GM12878 (cell line): ENCODE measurements around the gene LRR1. TPM values are rescaled to one million over a fixed set of nuclear protein-coding genes. Genes with fewer than 3 reads are reported as not detected.

Experiments used
- CHD2 ChIP-seq: IDR thresholded peaks from 2 replicates; pipeline ENCODE4 v1.6.1; 2011; ENCODE audit warnings: low read depth, low read length, improper control_type of control experiment, borderline replicate concordance
- EP300 ChIP-seq, 2 experiments: fragments of 150-350 bp in 1 of 2; IDR thresholded peaks; 2 replicates each; pipeline ENCODE4 v1.6.1; 2011 to 2012; ENCODE audit warnings: low read depth in 2 of 2, low read length in 2 of 2, borderline replicate concordance in 1 of 2, improper control_type of control experiment in 1 of 2, inconsistent platforms in 1 of 2; ENCODE audit not compliant: control insufficient read depth in 1 of 2
- HCFC1 ChIP-seq: fragments of 150-350 bp; IDR thresholded peaks from 2 replicates; pipeline ENCODE4 v1.6.1; 2014; ENCODE audit warnings: low read length
- NR2C1 ChIP-seq: fragments of 450-650 bp; IDR thresholded peaks from 2 replicates; pipeline ENCODE4 v1.6.1; 2017; ENCODE audit warnings: antibody characterized with exemption, mild to moderate bottlenecking, moderate library complexity
- RBBP5 ChIP-seq: fragments of 200-600 bp; sonication (generic); conservative IDR thresholded peaks from 2 replicates; pipeline ENCODE4 v1.6.1; 2016
- SMAD1 ChIP-seq: fragments of 450-650 bp; IDR thresholded peaks from 2 replicates; pipeline ENCODE4 v1.6.1; 2018; ENCODE audit warnings: mild to moderate bottlenecking, low read depth; ENCODE audit not compliant: partially characterized antibody
- SMAD5 ChIP-seq: IDR thresholded peaks from 2 replicates; pipeline ENCODE4 v1.6.1; 2016; ENCODE audit warnings: antibody characterized with exemption, low read depth
- polyA plus RNA-seq, 11 experiments: library from polyadenylated mRNA; depleted of rRNA in 4 of 11; unstranded in 6 of 11; stranded (reverse) in 5 of 11; fragments of >200 nt; fragmentation: Nextera tagmentation in 4 of 11; fragmentation: Illumina TruSeq in 1 of 11; extraction: Ambion mirVana in 4 of 11; extraction: Trizol in 1 of 11; gene quantifications; 1 replicate in 1 of 11; 2 replicates in 10 of 11; pipeline versions ENCODE4 v1.2.1 to v1.2.3, GENCODE V29; 2011 to 2016; ENCODE audit warnings: inconsistent platforms in 2 of 11, missing spikeins in 2 of 11, low read depth in 1 of 11
- total RNA-seq, 4 experiments: library from RNA; depleted of rRNA in 3 of 4; stranded (reverse); fragments of >200 nt in 3 of 4; fragmentation: Illumina TruSeq in 1 of 4; extraction: Trizol in 1 of 4; gene quantifications; 2 replicates each; pipeline versions ENCODE4 v1.2.1 to v1.2.3, GENCODE V29; 2013 to 2021
- TF ChIP-seq, protein P1 (sequence below): fragments of 450-650 bp; formaldehyde crosslinking; IDR thresholded peaks from 2 replicates; pipeline ENCODE4 v1.4.0; 2020; ENCODE audit warnings: mild to moderate bottlenecking, moderate library complexity
- TF ChIP-seq, protein P2 (sequence below): fragments of 450-650 bp; IDR thresholded peaks from 2 replicates; pipeline ENCODE4 v1.6.1; 2017; ENCODE audit warnings: mild to moderate bottlenecking, moderate library complexity
- TF ChIP-seq, protein P3 (sequence below): fragments of 450-650 bp; IDR thresholded peaks from 2 replicates; pipeline ENCODE4 v1.6.1; 2017; ENCODE audit warnings: antibody characterized with exemption, mild to moderate bottlenecking, moderate library complexity
- TF ChIP-seq, protein P4 (sequence below): IDR thresholded peaks from 2 replicates; pipeline ENCODE4 v1.6.1; 2011; ENCODE audit warnings: low read depth, mild to moderate bottlenecking, low read length, moderate library complexity, borderline replicate concordance; ENCODE audit errors: extremely low read depth
- TF ChIP-seq, protein P5 (sequence below): fragments of 150-350 bp; IDR thresholded peaks from 2 replicates; pipeline ENCODE4 v1.6.1; 2014; ENCODE audit warnings: mild to moderate bottlenecking, low read depth, low read length
- TF ChIP-seq, protein P6 (sequence below): fragments of 450-650 bp; IDR thresholded peaks from 2 replicates; pipeline ENCODE4 v1.6.1; 2016; ENCODE audit warnings: mild to moderate bottlenecking

LRR1 gene
- total and polyA plus RNA-seq, 10 of the 15 experiments (the other 5 are each of a cell fraction or from before 2014, with no cell fraction given), result 36.9 to 110 (median 53.1) TPM

DNA sequence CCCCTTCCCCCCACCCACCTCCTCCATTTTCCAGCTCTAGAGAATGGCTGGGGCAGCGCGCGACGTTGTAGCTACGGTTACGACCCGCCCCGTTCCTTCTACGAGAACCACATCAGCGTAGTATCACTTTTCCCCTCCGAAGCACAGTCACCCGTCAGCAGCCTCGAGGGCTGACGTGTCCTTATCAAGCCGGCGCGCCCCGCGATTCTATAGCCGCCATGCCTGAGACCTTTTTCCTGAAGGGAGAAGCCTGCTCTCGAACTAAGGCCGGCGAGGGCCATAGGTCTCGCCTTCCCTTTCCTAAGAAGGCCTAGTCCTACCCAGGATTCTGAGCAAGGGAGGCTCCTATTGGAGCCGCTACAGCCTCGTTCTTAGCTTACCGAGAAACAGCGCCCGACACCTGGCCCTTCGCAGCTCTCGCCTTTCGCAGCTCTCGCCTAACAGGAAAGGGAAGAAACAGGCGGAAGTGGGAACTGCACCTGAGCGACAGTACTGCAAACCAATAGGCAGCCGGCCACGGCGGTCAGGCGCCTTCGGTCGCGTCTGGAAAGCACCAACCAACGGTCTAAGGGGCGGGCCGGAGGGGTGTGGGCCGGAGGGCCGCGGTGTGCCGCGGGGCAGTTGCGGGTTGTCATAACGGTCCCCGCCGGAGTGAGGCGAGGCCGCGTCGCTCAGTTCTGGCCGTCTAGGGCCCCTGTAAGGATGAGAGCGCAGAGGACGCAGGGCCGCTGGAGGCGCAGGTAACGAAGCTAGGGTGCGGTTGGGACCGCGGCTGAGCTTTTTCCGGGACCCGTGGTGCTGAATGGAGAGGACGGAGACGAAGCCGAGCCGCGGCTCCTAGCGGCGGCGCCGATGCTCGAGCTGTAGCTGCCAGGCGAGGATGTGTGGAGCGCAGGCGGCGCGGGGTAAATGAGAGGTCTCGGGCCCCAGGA, 21.7 kb downstream of the LRR1 start, which contains the start of the genes MGAT2 and RPL36AL (continued):
- TF ChIP-seq, protein P1, sequence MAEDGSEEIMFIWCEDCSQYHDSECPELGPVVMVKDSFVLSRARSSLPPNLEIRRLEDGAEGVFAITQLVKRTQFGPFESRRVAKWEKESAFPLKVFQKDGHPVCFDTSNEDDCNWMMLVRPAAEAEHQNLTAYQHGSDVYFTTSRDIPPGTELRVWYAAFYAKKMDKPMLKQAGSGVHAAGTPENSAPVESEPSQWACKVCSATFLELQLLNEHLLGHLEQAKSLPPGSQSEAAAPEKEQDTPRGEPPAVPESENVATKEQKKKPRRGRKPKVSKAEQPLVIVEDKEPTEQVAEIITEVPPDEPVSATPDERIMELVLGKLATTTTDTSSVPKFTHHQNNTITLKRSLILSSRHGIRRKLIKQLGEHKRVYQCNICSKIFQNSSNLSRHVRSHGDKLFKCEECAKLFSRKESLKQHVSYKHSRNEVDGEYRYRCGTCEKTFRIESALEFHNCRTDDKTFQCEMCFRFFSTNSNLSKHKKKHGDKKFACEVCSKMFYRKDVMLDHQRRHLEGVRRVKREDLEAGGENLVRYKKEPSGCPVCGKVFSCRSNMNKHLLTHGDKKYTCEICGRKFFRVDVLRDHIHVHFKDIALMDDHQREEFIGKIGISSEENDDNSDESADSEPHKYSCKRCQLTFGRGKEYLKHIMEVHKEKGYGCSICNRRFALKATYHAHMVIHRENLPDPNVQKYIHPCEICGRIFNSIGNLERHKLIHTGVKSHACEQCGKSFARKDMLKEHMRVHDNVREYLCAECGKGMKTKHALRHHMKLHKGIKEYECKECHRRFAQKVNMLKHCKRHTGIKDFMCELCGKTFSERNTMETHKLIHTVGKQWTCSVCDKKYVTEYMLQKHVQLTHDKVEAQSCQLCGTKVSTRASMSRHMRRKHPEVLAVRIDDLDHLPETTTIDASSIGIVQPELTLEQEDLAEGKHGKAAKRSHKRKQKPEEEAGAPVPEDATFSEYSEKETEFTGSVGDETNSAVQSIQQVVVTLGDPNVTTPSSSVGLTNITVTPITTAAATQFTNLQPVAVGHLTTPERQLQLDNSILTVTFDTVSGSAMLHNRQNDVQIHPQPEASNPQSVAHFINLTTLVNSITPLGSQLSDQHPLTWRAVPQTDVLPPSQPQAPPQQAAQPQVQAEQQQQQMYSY (CRISPR knock-in tag), result no peak
- TF ChIP-seq, protein P2, sequence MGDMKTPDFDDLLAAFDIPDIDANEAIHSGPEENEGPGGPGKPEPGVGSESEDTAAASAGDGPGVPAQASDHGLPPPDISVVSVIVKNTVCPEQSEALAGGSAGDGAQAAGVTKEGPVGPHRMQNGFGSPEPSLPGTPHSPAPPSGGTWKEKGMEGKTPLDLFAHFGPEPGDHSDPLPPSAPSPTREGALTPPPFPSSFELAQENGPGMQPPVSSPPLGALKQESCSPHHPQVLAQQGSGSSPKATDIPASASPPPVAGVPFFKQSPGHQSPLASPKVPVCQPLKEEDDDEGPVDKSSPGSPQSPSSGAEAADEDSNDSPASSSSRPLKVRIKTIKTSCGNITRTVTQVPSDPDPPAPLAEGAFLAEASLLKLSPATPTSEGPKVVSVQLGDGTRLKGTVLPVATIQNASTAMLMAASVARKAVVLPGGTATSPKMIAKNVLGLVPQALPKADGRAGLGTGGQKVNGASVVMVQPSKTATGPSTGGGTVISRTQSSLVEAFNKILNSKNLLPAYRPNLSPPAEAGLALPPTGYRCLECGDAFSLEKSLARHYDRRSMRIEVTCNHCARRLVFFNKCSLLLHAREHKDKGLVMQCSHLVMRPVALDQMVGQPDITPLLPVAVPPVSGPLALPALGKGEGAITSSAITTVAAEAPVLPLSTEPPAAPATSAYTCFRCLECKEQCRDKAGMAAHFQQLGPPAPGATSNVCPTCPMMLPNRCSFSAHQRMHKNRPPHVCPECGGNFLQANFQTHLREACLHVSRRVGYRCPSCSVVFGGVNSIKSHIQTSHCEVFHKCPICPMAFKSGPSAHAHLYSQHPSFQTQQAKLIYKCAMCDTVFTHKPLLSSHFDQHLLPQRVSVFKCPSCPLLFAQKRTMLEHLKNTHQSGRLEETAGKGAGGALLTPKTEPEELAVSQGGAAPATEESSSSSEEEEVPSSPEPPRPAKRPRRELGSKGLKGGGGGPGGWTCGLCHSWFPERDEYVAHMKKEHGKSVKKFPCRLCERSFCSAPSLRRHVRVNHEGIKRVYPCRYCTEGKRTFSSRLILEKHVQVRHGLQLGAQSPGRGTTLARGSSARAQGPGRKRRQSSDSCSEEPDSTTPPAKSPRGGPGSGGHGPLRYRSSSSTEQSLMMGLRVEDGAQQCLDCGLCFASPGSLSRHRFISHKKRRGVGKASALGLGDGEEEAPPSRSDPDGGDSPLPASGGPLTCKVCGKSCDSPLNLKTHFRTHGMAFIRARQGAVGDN, result peak; percentile 34
- TF ChIP-seq, protein P3, sequence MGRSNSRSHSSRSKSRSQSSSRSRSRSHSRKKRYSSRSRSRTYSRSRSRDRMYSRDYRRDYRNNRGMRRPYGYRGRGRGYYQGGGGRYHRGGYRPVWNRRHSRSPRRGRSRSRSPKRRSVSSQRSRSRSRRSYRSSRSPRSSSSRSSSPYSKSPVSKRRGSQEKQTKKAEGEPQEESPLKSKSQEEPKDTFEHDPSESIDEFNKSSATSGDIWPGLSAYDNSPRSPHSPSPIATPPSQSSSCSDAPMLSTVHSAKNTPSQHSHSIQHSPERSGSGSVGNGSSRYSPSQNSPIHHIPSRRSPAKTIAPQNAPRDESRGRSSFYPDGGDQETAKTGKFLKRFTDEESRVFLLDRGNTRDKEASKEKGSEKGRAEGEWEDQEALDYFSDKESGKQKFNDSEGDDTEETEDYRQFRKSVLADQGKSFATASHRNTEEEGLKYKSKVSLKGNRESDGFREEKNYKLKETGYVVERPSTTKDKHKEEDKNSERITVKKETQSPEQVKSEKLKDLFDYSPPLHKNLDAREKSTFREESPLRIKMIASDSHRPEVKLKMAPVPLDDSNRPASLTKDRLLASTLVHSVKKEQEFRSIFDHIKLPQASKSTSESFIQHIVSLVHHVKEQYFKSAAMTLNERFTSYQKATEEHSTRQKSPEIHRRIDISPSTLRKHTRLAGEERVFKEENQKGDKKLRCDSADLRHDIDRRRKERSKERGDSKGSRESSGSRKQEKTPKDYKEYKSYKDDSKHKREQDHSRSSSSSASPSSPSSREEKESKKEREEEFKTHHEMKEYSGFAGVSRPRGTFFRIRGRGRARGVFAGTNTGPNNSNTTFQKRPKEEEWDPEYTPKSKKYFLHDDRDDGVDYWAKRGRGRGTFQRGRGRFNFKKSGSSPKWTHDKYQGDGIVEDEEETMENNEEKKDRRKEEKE, result no peak
- TF ChIP-seq, protein P4, sequence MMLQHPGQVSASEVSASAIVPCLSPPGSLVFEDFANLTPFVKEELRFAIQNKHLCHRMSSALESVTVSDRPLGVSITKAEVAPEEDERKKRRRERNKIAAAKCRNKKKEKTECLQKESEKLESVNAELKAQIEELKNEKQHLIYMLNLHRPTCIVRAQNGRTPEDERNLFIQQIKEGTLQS, result 0 out of 2 replicates have a peak, but pooled peaks have one; percentile 8
- TF ChIP-seq CHD2 (peak; percentile 91), NR2C1 (no peak), RBBP5 (no peak), SMAD5 (peak; percentile 95), SMAD1 (peak; percentile 73), EP300 (IDR thresholded peaks at IDR 0.05; ENCODE audit: borderline replicate concordance in 1 of 2, control insufficient read depth in 1 of 2, low read depth in 2 of 2, low read length in 2 of 2) (no peak; a peak in 1 of 4 replicates), HCFC1 (no peak; the same call in 1 of the 2 replicates)
- TF ChIP-seq, protein P5, sequence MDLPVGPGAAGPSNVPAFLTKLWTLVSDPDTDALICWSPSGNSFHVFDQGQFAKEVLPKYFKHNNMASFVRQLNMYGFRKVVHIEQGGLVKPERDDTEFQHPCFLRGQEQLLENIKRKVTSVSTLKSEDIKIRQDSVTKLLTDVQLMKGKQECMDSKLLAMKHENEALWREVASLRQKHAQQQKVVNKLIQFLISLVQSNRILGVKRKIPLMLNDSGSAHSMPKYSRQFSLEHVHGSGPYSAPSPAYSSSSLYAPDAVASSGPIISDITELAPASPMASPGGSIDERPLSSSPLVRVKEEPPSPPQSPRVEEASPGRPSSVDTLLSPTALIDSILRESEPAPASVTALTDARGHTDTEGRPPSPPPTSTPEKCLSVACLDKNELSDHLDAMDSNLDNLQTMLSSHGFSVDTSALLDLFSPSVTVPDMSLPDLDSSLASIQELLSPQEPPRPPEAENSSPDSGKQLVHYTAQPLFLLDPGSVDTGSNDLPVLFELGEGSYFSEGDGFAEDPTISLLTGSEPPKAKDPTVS, result no peak
- TF ChIP-seq, protein P6, sequence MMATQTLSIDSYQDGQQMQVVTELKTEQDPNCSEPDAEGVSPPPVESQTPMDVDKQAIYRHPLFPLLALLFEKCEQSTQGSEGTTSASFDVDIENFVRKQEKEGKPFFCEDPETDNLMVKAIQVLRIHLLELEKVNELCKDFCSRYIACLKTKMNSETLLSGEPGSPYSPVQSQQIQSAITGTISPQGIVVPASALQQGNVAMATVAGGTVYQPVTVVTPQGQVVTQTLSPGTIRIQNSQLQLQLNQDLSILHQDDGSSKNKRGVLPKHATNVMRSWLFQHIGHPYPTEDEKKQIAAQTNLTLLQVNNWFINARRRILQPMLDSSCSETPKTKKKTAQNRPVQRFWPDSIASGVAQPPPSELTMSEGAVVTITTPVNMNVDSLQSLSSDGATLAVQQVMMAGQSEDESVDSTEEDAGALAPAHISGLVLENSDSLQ, result peak; percentile 99
